Immature natural killer cell (primary cell): ENCODE measurements around the gene SECTM1. TPM values are rescaled to one million over a fixed set of nuclear protein-coding genes. Genes with fewer than 3 reads are reported as not detected.
A peak's percentile ranks its signal among the peaks of the same experiment; 100 is the strongest.

Source experiments
- DNase-seq, 3 donors: peaks; one replicate each; pipeline ENCODE4 v3.0.0; 2022; ENCODE audit warnings: mixed read lengths in 1 of 3
- H3K27ac Mint-ChIP-seq, 6 donors: one replicate each; pipeline ENCODE4 v1.8.0; 2020; ENCODE audit warnings: mixed read lengths in 6 of 6, mild to moderate bottlenecking in 5 of 6, inconsistent platforms in 4 of 6, moderate library complexity in 3 of 6
- H3K27me3 Mint-ChIP-seq, 3 donors: one replicate each; pipeline ENCODE4 v1.8.0; 2020 to 2021; ENCODE audit warnings: low read depth in 3 of 3, mild to moderate bottlenecking in 3 of 3, mixed read lengths in 3 of 3, moderate library complexity in 3 of 3, inconsistent platforms in 1 of 3
- H3K36me3 Mint-ChIP-seq, 3 donors: one replicate each; pipeline ENCODE4 v1.8.0; 2020; ENCODE audit warnings: mixed read lengths in 3 of 3, inconsistent platforms in 2 of 3, mild to moderate bottlenecking in 2 of 3
- H3K4me1 Mint-ChIP-seq, 2 donors: one replicate each; pipeline ENCODE4 v1.8.0; 2020; ENCODE audit warnings: inconsistent platforms in 2 of 2, mild to moderate bottlenecking in 2 of 2, mixed read lengths in 2 of 2, moderate library complexity in 1 of 2
- H3K4me3 Mint-ChIP-seq, 5 donors: one replicate each; pipeline ENCODE4 v1.8.0; 2020; ENCODE audit warnings: mild to moderate bottlenecking in 5 of 5, mixed read lengths in 5 of 5, inconsistent platforms in 3 of 5, moderate library complexity in 3 of 5
- H3K9me3 Mint-ChIP-seq, 6 donors: one replicate each; pipeline ENCODE4 v1.8.0; 2020; ENCODE audit warnings: mild to moderate bottlenecking in 6 of 6, mixed read lengths in 6 of 6, inconsistent platforms in 4 of 6, moderate library complexity in 3 of 6
- polyA plus RNA-seq, 3 donors: library from polyadenylated mRNA; unstranded; fragments of 300-500 nt; fragmentation: Illumina TruSeq; gene quantifications; one replicate each; pipeline ENCODE4 v1.2.3, GENCODE V29; 2021

Gene SECTM1
- polyA plus RNA-seq, 3 donors from 2014 or later, result 2.7 to 3.6 TPM; not detected in 1

DNA sequence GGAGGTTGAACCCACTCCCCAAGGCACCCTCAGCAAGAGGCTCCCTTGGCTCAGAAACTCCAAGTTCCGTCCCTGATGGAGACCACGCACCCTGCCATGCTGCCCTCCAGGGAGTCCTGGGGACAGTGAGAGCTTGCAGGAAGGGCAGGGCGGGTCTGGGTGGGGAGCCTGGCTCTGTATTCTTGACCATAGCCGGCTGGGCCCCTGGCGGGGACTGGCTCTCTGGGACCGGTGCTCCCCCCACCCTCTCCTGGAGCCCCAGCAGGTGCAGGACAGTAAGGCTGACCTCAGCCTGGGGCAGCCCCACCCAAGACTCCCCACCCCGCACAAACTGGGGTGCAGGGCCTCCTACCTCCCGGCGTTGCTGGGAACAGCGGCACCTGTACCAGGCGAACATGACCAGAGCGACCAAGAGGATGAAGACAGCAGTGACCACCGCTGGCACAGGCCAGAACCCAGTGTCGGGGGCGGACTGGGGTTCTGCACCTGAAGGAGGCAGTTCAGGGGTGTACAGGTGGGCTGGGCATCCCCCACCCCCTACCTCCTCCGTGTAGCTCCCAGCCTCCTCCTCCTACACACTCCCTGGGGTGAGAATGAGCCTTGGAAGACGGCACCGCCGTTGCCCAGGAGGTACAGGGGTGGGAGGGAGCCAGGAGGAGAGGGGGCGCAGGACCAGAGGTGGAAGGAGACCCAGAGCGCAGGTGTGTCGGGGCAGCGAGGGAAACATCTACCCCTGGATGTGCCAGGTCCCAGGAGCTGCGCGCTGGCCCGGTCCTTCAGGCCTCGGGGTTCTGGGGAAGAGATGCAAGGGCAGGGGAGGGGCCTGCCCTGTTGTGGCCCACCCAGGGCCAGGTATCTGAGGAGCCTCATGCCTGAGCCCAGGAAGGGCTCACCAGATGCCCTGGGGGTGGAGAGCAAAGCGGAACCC lies 10.8 kb downstream of the SECTM1 start:
- DNase-seq, result no peak
- Mint-ChIP-seq H3K27ac (no peak overlapping the region), H3K4me1 (peaks cover 5 to 6% of the 10 kb centered on the region in 2 donors), H3K9me3 (no peaks in the 10 kb centered on the region), H3K27me3 (peaks cover 0 to 4% (median 4%) of the 10 kb centered on the region in 3 donors), H3K36me3 (no peaks in the 10 kb centered on the region), H3K4me3 (no peak overlapping the region)

DNA sequence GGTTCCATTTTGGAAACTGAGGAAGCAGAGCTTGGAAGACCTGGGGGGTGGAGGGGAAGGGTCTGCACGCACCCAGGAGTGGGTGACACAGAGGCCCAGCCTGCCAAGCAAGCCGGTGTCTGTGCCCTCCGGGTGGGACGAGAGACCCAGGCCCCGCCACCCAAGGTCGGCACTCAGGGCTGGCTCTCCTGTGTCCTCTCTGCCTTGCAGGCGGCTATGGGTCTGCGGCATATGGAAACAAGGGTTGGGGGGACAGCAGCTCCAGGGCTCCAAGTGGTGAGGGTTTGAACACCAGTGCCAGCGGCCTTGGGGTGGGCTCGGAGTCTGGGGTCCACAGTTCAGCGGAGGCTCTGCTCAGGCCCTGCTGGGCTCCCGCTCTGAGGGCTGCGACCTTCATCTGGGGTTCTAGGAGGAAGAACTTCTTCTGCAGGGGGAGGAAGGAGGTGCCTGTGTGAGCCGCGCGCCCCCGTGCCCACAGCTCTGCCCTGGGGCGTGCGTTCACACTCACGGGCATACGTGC lies 11.6 kb downstream of the SECTM1 start:
- H3K4me1 Mint-ChIP-seq, result peaks cover 5 to 6% of the 10 kb centered on the region in 2 donors
- H3K9me3 Mint-ChIP-seq, result no peaks in the 10 kb centered on the region
- H3K27ac Mint-ChIP-seq, result no peak overlapping the region
- DNase-seq, result no peak
- H3K4me3 Mint-ChIP-seq, result no peak overlapping the region
- no peaks in the 10 kb centered on the region for H3K36me3 Mint-ChIP-seq
- peaks cover 0 to 8% (median 4%) of the 10 kb centered on the region in 3 donors for H3K27me3 Mint-ChIP-seq

DNA sequence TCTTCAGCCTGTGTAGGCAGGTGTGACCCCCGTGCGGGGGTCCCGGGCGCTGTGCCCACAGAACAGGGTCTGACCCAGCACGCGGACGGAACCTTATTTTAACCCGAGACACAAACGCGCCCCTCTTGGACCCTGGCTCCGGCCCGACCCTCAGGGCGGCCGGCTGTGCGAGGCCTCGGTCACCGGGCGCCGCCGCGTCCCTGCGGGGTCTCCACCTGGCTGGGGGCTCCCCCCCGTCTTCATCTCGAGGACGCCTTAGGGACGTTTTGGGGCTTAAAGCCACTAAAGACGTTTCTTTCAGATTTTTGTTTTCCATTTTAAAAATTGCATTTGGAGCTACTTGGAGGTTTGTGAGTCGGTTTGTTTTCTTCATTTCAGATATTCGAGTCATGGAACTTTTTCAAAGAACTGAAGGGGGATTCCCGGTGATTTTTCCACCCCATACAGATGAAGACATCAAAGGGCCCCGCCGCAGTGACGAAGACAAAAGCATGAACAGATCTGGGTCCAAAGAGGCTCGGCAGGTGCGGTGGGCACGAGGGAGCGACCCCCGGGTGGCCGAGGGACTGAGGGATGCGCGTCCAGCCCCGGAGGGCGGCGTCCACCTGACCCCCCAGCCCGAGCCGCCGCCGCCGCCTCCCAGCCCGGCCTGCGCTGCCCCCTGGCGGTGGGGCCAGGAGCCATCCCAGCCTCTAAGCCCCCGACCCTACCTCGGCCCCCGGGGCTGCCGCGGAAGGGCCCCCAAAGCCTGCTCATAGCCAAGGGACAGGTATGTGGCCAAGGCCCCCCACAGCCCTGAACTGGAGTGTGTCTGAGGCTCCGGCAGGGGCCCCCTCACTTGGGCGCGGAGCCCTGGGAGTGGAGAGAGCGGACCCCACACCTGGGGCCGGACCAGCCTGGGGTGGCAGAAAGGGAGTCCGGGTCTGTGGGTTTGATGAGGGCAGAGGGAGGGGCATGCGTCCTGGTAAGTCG lies 12.3 kb downstream of the SECTM1 start:
- H3K4me1 Mint-ChIP-seq, result peaks cover 6 to 12% of the 10 kb centered on the region in 2 donors
- peak; percentile 69 to 72 (median 72) for DNase-seq

DNA sequence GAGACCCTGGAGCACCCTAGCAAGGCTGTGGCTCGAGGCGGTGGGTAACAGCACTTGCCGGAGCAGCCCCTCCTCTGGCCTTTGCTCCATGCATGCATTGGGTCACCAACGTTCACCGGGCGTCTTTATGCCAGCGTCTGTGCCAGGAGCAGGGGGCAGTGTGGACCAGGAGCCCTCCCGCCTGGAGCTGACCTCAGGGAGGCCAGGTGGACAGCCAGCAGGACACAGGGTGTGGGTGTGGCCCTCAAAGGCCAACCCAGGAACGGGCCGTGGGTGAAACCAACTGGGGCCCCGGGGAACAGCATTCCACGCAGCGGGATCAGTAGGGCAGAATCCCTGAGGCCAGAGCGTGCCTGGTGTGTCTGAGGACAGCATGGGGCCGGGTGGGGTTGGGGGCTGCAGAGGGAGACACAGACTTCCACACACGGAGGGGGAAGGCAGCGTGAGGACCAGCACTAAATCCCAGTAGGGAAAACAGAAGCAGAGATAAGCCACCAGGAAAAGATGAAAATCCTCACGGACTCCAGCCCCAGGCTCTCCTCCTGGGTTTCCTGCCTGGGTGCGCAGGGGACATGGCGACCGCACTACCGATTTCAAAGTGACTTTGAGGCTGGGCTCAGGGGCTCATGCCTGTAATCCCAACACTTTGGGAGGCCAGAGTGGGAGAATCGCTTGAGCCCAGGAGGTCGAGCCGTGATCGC lies 13.3 kb downstream of the SECTM1 start:
- Mint-ChIP-seq H3K4me1 (peaks cover 12 to 21% of the 10 kb centered on the region in 2 donors), H3K27me3 (peaks cover 5 to 23% (median 10%) of the 10 kb centered on the region in 3 donors), H3K36me3 (peaks cover 0 to under 1% (median 0%) of the 10 kb centered on the region in 3 donors), H3K9me3 (no peaks in the 10 kb centered on the region), H3K27ac (peak overlapping the region in 2 of 6 donors; percentile 10 to 40), H3K4me3 (no peak overlapping the region)
- no peak for DNase-seq

More for the DNA sequence above, 12.3 kb downstream of the SECTM1 start:
- Mint-ChIP-seq H3K36me3 (no peaks in the 10 kb centered on the region), H3K27me3 (peaks cover 0 to 14% (median 4%) of the 10 kb centered on the region in 3 donors), H3K4me3 (peak overlapping the region in 4 of 5 donors; percentile 56 to 67 (median 65)), H3K9me3 (no peaks in the 10 kb centered on the region), H3K27ac (peak overlapping the region in 5 of 6 donors; percentile 82 to 90 (median 88))

DNA sequence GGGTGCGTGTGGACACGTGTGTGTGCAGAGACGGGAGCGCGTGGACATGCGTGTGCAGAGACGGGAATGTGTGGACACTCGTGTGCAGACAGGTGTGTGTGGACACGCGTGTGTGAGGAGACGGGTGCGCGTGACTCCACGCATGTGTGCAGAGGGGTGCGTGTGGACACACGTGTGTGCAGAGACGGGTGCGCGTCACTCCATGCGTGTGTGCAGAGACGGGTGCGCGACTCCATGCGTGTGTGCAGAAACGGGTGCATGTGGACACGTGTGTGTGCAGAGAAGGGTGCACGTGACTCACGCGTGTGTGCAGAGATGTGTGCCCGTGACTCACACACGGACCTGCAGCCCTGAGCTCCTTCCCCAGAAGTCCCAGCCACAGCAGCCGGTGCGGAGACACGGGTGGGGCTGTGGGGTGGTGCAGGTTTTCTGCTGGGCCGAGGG lies 13.9 kb downstream of the SECTM1 start:
- Mint-ChIP-seq H3K9me3 (no peaks in the 10 kb centered on the region), H3K4me1 (peaks cover 15 to 24% of the 10 kb centered on the region in 2 donors), H3K27ac (peak overlapping the region in 1 of 6 donors; percentile 10), H3K27me3 (peaks cover 5 to 21% (median 8%) of the 10 kb centered on the region in 3 donors), H3K4me3 (no peak overlapping the region), H3K36me3 (peaks cover 0 to 3% (median 0%) of the 10 kb centered on the region in 3 donors)
- DNase-seq, result no peak

DNA sequence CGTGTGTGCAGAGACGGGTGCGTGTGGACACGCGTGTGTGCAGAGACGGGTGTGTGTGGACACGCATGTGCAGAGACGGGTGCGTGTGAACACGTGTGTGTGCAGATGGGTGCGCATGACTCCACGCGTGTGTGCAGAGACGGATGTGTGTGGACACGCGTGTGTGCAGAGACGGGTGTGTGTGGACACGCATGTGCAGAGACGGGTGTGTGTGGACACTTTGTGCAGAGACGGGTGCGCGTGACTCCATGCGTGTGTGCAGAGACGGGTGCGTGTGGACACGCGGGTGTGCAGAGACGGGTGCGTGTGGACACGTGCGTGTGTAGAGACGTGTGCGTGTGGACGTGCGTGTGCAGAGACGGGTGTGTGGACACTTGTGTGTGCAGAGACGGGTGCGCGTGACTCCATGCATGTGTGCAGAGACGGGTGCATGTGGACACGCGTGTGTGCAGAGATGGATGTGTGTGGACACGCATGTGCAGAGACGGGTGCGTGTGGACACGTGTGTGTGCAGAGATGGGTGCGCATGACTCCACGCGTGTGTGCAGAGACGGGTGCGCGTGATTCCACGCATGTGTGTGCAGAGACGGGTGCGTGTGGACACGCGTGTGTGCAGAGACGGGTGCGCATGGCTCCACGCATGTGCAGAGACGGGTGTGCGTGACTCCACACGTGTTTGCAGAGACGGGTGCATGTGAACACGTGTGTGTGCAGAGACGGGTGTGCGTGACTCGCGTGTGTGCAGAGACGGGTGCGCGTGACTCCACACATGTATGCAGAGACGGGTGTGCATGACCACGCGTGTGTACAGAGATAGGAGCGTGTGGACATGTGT lies 14.6 kb downstream of the SECTM1 start:
- Mint-ChIP-seq H3K27ac (no peak overlapping the region), H3K27me3 (peaks cover 5 to 23% (median 8%) of the 10 kb centered on the region in 3 donors), H3K36me3 (peaks cover 0 to 4% (median 0%) of the 10 kb centered on the region in 3 donors), H3K4me3 (no peak overlapping the region), H3K4me1 (peaks cover 15 to 24% of the 10 kb centered on the region in 2 donors), H3K9me3 (no peaks in the 10 kb centered on the region)
- DNase-seq, result no peak

DNA sequence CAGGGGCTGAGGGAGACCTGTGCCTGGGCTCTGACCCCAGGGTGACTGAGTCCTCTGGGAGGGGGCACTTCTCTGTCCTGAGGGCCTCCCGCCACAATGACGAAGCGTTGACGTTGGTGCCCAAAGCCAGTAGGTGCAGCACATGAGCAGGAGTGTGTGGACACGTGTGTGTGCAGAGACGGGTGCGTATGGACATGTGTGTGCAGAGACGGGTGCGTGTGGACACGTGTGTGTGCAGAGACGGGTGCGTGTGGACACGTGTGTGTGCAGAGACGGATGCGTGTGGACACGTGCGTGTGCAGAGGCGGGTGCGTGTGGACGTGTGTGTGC lies 15.4 kb downstream of the SECTM1 start:
- no peak overlapping the region for H3K4me3 Mint-ChIP-seq
- peaks cover 5 to 26% (median 8%) of the 10 kb centered on the region in 3 donors for H3K27me3 Mint-ChIP-seq
- H3K9me3 Mint-ChIP-seq, result no peaks in the 10 kb centered on the region
- no peak overlapping the region for H3K27ac Mint-ChIP-seq
- no peak for DNase-seq
- H3K36me3 Mint-ChIP-seq, result peaks cover 0 to 11% (median 3%) of the 10 kb centered on the region in 3 donors
- peaks cover 20 to 27% of the 10 kb centered on the region in 2 donors for H3K4me1 Mint-ChIP-seq

DNA sequence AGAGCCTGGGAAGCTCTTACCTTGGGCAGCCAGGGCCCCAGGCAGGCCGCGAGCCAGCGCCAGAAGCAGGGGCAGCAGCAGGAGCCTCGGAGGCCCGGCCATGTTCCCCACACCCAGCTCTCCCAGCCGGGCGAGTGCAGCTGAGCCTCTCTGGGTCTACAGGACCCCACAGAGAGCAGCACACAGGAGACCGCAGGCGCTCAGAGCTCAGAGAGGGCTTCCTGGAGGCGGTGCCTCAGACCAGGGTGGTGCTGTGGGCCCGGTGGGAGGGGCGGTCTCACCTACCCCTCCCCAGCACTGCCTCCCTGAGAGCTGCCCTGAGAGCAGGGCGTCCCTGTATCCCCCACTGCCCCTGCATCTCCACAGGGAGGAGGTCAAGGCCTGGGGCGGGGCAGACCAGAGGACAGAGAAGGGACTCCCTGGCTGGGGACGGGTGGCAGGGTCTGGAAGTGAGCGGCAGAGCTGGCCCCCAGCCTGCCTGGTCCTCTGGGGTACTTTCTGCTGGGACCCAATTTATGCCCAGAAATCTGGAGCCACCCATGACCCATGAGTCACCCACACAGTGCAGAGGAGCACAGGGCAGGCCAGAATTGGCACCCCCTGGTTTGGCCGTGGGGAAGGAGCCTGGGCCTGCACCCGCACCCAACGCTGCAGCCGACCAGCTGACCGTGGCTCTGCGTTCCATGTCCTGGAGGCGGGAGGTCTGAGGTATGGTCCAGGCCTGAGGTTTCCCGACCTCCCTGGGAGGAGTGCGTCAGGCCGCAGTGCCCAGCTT lies 16.0 kb downstream of the SECTM1 start, which contains the start of gene CD7:
Gene CD7 (minus strand): TSS at position 215 of the 775 bp plus-strand sequence. CDS start 113 bp downstream, at position 102.
- H3K36me3 Mint-ChIP-seq, result peaks cover 0 to 11% (median 3%) of the 10 kb centered on the region in 3 donors
- peaks cover 5 to 26% (median 8%) of the 10 kb centered on the region in 3 donors for H3K27me3 Mint-ChIP-seq
- peak within 1 kb of the TSS in 3 of 5 donors; percentile 92 to 96 (median 92) for H3K4me3 Mint-ChIP-seq
- H3K27ac Mint-ChIP-seq, result peak within 1 kb of the TSS in 1 of 6 donors; percentile 93
- peak; percentile 81 to 87 (median 83) for DNase-seq
- no peaks in the 10 kb centered on the region for H3K9me3 Mint-ChIP-seq
- H3K4me1 Mint-ChIP-seq, result peaks cover 20 to 27% of the 10 kb centered on the region in 2 donors

DNA sequence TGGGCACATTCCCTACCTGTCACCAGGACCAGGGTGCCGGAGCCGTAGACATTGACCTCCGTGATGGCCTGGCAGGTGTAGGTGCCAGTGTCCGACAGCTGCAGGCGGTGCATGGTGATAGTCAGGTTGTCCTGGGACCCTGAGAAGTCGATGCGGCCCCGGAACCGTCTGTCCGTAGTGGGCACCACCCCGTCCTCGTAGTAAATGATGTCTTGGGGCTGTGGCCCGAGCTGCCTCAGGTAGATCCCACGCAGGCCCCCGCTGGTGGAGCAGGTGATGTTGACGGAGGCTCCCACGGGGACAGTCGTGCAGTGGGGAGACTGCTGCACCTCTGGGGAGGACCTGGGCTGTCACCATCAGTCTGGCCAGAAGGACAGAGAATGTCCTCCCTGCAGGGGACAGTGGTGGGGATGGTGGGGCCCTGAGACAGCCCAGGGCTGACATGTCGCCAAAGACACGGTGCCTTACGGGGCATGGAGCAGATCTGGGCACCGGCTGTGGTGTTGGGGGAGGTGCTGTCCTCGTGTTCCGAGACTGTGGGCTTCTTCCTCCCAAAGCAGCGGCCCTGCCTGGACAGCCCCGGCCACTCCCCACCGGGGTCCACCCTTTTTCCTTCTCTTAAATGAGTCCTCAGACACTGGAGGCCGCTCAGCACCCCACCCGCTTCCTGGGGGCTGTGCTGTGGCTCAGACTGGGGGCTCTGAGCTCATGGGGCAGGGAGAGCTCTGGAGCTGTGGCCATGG lies 16.7 kb downstream of the SECTM1 start:
- DNase-seq, result no peak
- Mint-ChIP-seq H3K27ac (peak overlapping the region in 1 of 6 donors; percentile 93), H3K36me3 (peaks cover 0 to 11% (median 3%) of the 10 kb centered on the region in 3 donors), H3K4me3 (peak overlapping the region in 3 of 5 donors; percentile 92 to 96 (median 92)), H3K4me1 (peaks cover 20 to 27% of the 10 kb centered on the region in 2 donors), H3K9me3 (no peaks in the 10 kb centered on the region), H3K27me3 (peaks cover 5 to 26% (median 8%) of the 10 kb centered on the region in 3 donors)

DNA sequence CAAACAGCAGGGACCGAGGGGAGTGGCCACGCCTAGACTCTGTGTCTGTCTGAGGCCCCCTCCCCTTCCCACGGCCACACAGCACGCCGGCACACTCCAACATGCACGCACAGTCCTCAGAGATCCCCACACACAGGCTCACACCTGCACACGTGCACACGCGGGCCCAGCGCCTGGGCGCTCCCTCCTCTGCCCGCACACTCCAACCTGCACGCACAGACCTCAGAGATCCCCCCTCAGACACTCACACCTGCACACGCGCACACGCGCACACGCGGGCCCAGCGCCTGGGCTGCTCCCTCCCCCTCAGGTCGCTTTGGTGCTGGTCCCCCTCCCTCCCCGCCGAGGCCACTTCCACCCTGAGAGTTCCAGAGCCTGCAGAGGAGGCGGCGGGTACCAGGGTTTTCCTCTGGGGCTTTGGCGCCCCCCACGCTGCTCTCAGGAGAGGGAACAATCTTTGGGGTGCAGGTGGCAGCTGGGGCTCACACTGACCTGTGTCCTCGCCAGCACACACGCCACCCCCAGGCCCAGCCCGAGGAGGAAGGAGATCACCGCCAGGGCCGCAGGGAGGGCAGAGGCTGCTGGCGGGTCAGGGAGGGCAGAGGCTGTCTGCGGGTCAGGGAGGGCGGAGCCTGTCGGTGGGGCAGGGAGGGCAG lies 17.7 kb downstream of the SECTM1 start:
- Mint-ChIP-seq H3K27me3 (peaks cover 6 to 23% (median 8%) of the 10 kb centered on the region in 3 donors), H3K4me1 (peaks cover 15 to 24% of the 10 kb centered on the region in 2 donors), H3K36me3 (peaks cover 0 to 11% (median 3%) of the 10 kb centered on the region in 3 donors), H3K9me3 (no peaks in the 10 kb centered on the region), H3K27ac (peak overlapping the region in 1 of 6 donors; percentile 93), H3K4me3 (peak overlapping the region in 3 of 5 donors; percentile 92 to 96 (median 92))
- peak; percentile 56 to 69 (median 64) for DNase-seq
